SH-SY5Y (cell line): ENCODE measurements around the gene RNU1-4.

Experiments
- GATA2 ChIP-seq: IDR thresholded peaks from 2 replicates; pipeline ENCODE4 v1.6.1; 2011; ENCODE audit warnings: mild to moderate bottlenecking, low read depth, low read length
- GATA3 ChIP-seq: IDR thresholded peaks from 2 replicates; pipeline ENCODE4 v1.6.1; 2011; ENCODE audit warnings: low read depth, mild to moderate bottlenecking, low read length, moderate library complexity

GRCh38 chr1:16720351-16721223, 19.7 kb upstream of the RNU1-4 start:
- no peak for TF ChIP-seq GATA2
- TF ChIP-seq GATA3, result no peak
